GM21723 (cell line): ENCODE measurements around the gene CCN6.
"Not testable (repeated sequence)": the region's sequence is repeated elsewhere in the genome, so short reads cannot be mapped to it uniquely, and the experiment has no call there.

ENCODE experiments used
- ATAC-seq: cut with Tn5 transposase; IDR thresholded peaks from one replicate; pipeline ENCODE4 v1.9.1; 2021; ENCODE audit warnings: mild to moderate bottlenecking, moderate library complexity; ENCODE audit not compliant: unreplicated experiment

Gene CCN6

DNA sequence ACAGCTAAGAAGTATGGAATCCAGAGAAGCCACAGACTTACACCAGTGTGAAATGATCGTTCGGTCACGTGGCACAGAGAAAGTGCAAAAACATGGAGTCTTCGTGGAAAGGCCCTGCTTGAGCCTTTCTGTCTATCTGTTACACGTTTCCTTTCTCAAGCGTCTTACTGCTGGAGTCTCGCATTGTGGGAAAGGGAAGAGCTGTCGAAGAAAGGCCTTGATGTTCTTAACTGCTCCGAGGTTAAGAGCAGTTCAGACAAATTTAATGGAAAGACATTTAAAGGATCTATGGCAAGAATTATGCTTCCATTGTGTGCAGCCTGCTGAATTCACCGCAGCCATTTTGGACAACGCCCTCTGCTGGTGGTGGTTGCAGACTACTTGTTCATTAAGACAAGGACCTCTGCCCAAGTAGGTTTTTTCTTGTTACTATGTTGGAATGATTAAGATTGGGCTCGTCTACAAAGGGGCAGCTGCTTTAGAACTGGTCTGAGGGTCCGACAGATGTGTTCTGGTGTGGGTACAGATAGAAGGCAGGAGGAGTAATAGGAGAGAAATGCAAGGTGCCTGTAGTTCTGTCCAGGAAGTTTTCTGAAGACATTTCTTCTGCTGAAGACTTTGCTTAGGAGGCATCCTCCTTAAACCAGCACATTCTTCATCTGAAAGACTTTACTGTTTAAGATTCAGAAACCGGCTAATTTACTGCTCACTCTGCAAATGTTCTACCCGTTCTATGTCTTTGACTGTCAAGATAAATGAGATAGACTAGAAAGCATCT lies 24.7 kb upstream of the CCN6 start:
- peak; percentile 73 for ATAC-seq

DNA sequence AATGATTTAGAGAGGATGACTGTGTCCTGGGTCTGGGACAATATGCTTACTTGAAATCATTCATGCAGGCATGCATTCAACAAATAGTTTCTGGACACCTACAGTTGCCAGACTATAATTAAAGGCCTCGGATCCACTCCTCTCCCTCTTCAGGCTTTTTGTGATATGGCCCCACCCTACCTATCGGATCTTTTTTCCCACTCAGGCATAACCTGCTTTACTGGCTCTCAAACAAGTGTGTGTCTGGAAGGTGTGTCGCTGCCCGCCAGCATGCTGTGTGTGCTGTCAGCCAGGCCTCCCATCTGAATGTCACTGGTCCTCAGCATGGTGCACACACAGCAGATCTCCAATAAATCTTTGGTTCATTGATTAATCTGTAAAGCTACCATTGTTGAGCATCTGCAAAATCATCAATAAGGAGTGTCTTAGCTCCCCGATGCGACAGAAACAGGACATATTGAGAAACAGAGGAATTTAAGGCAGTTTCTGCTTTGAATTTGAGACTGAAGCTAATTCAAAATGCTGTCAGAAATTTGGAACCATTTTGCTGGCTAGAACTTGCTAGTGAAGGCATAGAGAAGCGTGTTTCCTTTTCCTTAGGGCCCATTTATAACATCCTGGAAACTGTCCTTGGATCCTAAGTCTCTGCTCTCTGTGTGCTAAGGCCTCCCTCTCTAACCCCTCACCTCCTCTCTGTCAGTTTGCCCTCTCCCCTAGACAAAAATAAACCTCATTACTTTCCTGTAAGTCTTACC lies 23.5 kb upstream of the CCN6 start:
- ATAC-seq, result no peak

DNA sequence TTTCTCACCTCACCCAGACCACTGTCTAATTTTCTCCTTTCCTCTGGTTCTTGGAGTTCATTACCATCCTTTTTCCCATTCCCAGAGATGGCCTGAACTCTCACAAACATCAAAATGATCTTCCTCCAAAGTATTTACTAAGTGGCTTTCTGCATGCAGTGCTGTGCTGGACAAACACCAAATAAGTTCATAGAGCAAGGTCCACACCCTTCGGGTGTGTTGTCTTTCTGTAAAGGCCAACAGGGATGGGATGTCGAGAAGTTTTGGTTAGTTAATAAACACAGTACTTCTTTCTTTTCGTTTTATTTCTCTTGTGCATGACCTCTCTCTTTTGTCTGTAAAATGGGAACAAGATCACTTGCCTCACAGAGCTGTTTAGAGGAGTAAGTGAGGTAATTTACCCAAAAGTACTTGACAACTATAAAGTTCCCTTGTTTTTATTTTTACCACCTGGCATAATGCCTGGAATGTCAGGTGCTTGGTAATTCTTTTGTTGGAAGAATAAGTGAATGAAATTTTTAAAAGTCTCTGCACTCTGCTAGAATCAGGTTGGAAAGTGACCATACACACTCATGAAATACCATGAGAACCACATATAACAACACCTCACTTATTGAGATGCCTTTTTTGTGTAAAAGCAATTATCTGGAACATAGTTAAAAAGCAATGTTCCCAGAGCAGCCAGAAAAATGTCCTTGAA lies 22.8 kb upstream of the CCN6 start:
- ATAC-seq, result no peak

- ATAC-seq, result no peak
Measured at GRCh38 chr6:112031960-112032359, 21.9 kb upstream of the CCN6 start.

GRCh38 chr6:112032728-112033127 lies 21.2 kb upstream of the CCN6 start:
- ATAC-seq, result no peak

GRCh38 chr6:112033791-112034615 lies 19.9 kb upstream of the CCN6 start:
- no peak for ATAC-seq

DNA sequence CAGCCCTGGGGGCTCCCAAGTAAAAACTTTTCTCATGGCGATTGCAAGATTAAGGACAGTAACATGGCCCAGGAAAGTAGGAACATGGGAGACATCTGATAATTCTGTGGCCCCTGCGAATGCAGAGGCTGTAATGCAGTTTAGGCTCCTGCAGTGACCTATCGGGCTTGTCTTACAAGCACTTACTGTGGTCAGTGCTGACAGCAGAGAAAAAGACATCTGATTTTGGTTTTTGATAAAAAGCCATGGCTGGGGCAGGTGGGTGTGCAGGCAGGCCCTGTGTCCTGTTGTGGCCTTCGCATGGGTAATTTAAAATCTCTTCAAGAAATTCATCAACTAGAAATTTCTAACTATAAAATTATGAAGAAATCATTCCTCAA lies 19.3 kb upstream of the CCN6 start:
- no peak for ATAC-seq

DNA sequence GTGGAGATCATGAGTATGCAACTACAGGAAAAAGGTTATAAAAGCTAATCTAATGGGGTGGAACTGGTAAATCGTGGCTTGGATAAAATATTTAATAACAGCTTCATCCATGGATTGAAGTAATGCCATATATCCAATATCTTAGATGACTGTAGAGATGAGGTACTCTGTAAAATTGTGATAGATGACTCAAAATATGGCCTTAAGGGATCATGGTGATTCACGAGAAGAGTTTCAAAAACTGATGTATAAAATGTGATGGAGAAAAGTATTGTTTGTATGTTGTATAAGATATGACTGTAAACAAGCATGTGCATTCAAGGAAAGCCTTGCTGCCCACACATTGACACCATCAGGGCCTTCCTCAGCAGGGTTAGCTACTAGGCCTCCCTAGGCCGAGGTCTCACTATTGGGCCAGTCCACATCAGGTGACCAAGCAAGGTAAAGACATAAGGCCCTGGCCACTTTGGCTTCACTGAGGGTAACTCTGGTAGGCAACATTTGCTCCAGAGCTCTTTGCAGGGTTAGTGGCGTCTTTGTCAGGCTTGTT lies 17.7 kb upstream of the CCN6 start:
- no peak for ATAC-seq

DNA sequence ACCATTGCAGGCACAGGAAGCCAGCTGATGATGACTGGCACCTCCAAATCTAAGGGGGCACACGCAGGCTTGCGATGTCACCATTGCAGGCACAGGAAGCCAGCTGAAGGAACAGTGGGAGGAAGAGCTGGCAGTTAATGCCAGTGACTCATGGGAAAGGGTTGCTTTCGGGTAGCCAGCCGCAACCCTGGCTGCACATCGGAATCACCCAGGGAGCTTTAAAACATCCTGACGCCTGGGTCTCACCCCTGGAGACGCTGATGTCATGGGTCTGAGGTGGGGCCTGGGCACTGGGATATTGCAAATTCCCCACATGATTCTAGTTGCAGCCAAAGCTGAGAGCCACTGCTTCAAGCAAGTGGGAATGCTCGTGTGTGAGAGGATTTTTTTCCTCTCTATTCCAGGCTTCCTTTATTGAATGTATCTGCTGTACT lies 16.1 kb upstream of the CCN6 start:
- no peak for ATAC-seq

- ATAC-seq, result no peak
Measured at GRCh38 chr6:112038268-112038667, 15.6 kb upstream of the CCN6 start.

DNA sequence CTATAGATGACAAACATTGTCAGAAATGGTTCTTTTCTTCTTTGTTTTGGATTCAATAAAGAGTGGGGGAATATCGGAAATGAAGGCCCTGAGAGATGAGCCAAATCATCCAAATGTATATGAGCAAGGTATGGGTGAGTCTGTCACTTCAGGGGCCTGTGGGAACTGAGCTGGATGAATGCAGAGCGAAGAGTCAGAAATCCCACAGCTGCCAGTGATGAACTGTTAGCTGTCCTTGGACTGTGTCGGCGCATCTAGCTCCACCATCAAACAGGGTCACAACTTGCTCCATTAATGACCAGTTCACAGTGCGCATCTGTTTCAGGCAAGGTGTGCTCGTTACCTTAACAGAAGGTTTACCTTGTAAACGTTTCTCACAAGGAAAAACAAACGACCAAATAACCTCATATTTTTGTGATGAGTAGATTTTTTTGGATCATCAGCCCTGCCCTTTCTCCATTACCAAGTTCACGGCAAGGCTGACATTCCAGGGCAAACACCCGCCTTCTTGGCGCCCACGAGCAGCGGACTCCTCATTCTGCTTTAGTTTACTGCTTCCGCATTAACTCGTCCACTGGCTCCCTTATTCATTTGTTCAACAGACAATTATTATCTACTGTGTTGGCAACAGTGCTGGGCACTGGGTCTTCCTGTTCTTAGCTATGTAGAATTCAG lies 15.0 kb upstream of the CCN6 start:
- ATAC-seq, result no peak

GRCh38 chr6:112039431-112039770 lies 14.5 kb upstream of the CCN6 start:
- ATAC-seq, result no peak

DNA sequence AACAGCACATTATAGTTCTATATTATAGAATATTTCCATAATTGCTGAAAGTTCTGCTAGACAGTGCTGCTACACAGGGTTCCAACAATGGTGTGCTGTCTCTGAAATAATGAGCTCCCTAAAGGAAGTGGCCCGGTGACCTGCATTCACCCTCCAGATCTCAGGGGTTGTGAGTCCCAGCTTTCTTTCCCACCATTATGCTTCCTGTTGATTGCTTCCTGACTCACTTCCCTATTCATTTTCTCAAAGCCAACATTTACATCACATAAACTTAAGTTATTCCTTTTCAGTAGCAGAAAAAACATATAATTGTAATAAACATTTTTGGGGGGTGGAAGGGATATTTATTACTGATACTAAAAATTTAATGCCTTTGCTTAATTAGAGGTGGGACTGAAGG lies 12.9 kb upstream of the CCN6 start:
- no peak for ATAC-seq

DNA sequence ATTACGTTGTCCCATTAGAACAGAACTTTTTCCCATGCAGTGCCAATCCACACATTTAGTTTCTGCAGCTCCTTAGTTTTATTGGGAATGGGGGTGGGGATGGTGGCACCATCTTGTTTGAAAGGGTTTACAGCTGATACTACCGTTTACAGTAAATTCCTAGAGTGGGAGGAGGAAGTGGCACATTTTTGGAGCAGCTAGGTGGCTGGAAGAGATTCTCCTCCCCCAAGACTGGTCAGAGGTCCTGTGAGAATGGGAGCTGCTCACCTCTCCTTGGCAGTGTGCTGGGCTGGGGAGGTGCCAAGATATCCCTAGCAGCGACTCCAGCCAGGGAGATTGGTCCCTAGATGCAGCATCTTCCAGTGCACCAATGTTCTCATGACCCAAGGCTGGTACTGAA lies 12.4 kb upstream of the CCN6 start:
- no peak for ATAC-seq

DNA sequence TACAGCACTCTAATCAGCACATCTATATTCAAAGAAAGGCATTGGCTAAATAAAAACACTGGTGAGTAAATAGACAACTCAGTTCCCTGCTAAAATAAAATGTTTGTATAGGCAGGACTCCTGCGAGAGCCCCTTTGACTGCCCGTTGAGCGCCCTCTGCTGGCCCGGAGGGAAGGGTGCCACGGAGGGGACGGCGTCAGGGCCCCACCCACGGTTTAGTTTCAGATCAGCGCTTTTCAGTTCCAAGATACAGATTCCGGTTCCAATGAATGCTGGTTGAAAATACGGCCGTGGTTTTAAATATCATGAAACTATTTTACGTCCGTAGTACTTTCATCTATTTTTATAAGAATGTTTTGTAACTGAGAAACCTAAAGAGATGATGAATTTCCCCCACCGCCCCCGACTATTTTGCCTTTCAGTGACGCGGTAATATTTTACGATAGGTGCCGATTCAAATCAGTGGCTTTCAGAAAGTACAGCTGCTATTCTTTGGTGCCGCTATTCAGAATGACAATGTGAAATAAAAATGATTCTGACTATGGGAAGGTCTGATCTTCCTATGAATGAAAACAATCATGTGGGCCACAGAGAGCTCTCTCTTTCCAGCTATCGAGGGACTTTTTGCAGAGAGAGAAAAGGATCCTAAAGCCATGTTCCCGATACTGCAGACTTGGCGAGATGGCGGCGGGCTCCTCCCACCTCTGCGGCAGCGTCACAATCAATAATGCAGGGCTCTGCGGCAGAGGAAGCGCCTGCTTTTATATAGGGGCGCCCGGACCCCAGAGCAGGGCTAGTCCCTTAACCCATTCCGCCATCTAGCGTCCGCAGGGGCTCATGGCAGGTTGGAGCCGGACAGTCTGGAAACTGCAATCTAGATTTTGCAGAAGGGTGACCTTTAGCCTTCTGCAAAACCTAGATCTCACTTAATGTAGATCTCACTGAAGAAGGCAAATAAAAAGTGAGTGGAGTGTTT lies 10.6 kb upstream of the CCN6 start:
- peak; percentile 91 for ATAC-seq

- no peak for ATAC-seq
Measured at GRCh38 chr6:112044196-112044595, 9.7 kb upstream of the CCN6 start.

DNA sequence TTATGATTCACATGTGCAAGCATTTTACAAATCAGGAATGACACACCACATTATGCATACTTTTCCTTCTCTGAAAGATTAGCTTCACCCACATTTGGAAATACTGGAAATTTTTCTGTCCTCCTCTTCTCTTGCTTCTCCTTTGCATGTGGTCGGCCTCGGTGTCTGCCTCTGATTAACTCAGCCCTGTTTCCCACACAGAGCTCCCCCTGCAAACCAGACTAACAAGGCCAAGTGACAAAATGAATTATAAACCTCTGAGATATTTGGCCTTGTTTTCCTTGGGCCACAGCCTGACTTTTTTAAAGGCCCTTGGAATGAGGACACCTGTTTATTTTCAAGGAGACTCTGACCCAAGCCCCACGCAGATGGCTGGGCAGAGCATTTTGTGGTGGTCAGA lies 9.0 kb upstream of the CCN6 start:
- ATAC-seq, result no peak

DNA sequence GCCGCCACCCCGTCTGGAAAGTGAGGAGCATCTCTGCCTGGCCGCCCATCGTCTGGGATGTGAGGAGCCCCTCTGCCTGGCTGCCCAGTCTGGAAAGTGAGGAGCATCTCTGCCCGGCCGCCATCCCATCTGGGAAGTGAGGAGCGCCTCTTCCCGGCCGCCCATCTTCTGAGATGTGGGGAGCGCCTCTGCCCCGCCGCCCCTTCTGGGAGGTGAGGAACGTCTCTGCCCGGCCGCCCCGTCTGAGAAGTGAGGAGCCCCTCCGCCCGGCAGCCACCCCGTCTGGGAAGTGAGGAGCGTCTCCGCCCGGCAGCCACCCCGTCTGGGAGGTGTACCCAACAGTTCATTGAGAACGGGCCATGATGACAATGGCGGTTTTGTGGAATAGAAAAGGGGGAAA lies 6.4 kb upstream of the CCN6 start:
- not testable (repeated sequence) for ATAC-seq
